Measurements from ENCODE around the gene TUBG1. TPM values are rescaled to one million over a fixed set of nuclear protein-coding genes. Genes with fewer than 3 reads are reported as not detected.

Gene TUBG1
- total and polyA plus RNA-seq, 9 of the 15 experiments (the other 6 are each of a cell fraction or from before 2014, with no cell fraction given), result 33.1 to 147 (median 66.0) TPM

- TF ChIP-seq NFIX (CRISPR knock-in tag; IDR thresholded peaks at IDR 0.05; ENCODE audit: low read depth), result no peak
Observed at GRCh38 chr17:42609182-42609813, at the start of gene TUBG1, which contains the start of gene RETREG3 (continued).

- Histone ChIP-seq H3K9ac (ENCODE audit: insufficient read depth in 1 of 2, low read depth in 2 of 2, low read length in 2 of 2) (no peak overlapping the region), H4K20me1 (replicated peaks; ENCODE audit: control insufficient read depth, insufficient read depth, low read length) (no peaks in the 10 kb centered on the region), H3K9me1 (ENCODE audit: control insufficient read depth, insufficient read depth, low read length) (no peaks in the 10 kb centered on the region), H3K27me3 (ENCODE audit: control insufficient read depth in 2 of 2, insufficient read depth in 2 of 2, low read length in 2 of 2) (no peaks in the 10 kb centered on the region), H3K9me3 (replicated peaks; ENCODE audit: control insufficient read depth, insufficient read depth, low read depth, low read length) (no peaks in the 10 kb centered on the region), H3K4me3 (no peak overlapping the region), H3K36me3 (ENCODE audit: control insufficient read depth, insufficient read depth, low read length) (peaks cover 23% of the 10 kb centered on the region), H2AFZ (ENCODE audit: low read depth, low read length) (no peak overlapping the region), H3K79me2 (ENCODE audit: control insufficient read depth, insufficient read depth, low read length) (peaks cover 28% of the 10 kb centered on the region), H3K27ac (ENCODE audit: extremely low read depth, low read depth, low read length) (no peak overlapping the region), H3K4me2 (ENCODE audit: insufficient read depth, low read length) (no peak overlapping the region), H3K4me1 (replicated peaks in 1 of 2; ENCODE audit: control insufficient read depth in 2 of 2, insufficient read depth in 2 of 2, low read length in 2 of 2) (peaks cover 18 to 45% of the 10 kb centered on the region in 2 experiments)
- BruUV-seq (replicated peaks), result no TSS peak
- CTCF ChIA-PET (ENCODE audit: low intra/inter-chr PET ratio), result no interaction called here
- no peak for FAIRE-seq
- intact Hi-C loops (cut with micrococcal nuclease) (no loop called here), in situ Hi-C loops (cut with MboI) (no loop called here)
- no peak for ATAC-seq
- POLR2A ChIA-PET, result interaction anchor here (1.0 kb wide), 1 partner anchor 20 kb away, joined by 3 read pairs; no protein-coding TSS in a partner anchor
- 91% methylated on average over 3 of the region's 3 CpGs for WGBS (ENCODE audit: insufficient coverage, low coverage, missing lambda C conversion rate)
- no peak for DNase-seq (ENCODE audit: extremely low read depth in 1 of 4, low spot score in 3 of 4)
- TF ChIP-seq ZNF507 (tag; conservative IDR thresholded peaks at IDR 0.05) (no peak), GATA2 (CRISPR knock-in tag; IDR thresholded peaks at IDR 0.05) (0 out of 2 replicates have a peak, but pooled peaks have one; percentile 42)
Observed at GRCh38 chr17:42560246-42560645, 49.2 kb upstream of the TUBG1 start.
